Astrocyte (in vitro differentiated cells and primary cell): ENCODE data around the gene RALB. TPM values are rescaled to one million over a fixed set of nuclear protein-coding genes. Genes with fewer than 3 reads are reported as not detected.
"Not testable (repeated sequence)": the region's sequence is repeated elsewhere in the genome, so short reads cannot be mapped to it uniquely, and the experiment has no call there.

Experiments
- DNase-seq: peaks from one replicate; pipeline ENCODE4 v3.0.0-alpha.2; 2010; ENCODE audit warnings: low read depth
- FAIRE-seq: peaks from 2 replicates; lab custom pipeline; 2011; peaks lifted over from hg19 to GRCh38; lab: Jason Lieb, UNC
- H2AFZ ChIP-seq: 2 replicates; pipeline ENCODE4 v1.6.0; 2012; ENCODE audit warnings: low read depth, low read length, inconsistent platforms
- H3K27ac ChIP-seq: 2 replicates; pipeline ENCODE4 v1.5.1; 2011; ENCODE audit warnings: low read depth, low read length, inconsistent platforms
- H3K27me3 ChIP-seq: 2 replicates; pipeline ENCODE4 v1.6.0; 2011; ENCODE audit warnings: low read length, inconsistent platforms; ENCODE audit not compliant: insufficient read depth
- H3K36me3 ChIP-seq: 2 replicates; pipeline ENCODE4 v1.5.1; 2011; ENCODE audit warnings: low read length, inconsistent platforms; ENCODE audit not compliant: insufficient read depth
- H3K4me1 ChIP-seq: 2 replicates; pipeline ENCODE4 v1.5.1; 2011; ENCODE audit warnings: low read length, inconsistent platforms; ENCODE audit not compliant: insufficient read depth
- H3K4me2 ChIP-seq: 2 replicates; pipeline ENCODE4 v1.6.0; 2012; ENCODE audit warnings: low read length, inconsistent platforms
- H3K4me3 ChIP-seq: 2 replicates; pipeline ENCODE4 v1.5.1; 2011; ENCODE audit warnings: low read depth, mild to moderate bottlenecking, low read length, inconsistent platforms; ENCODE audit not compliant: insufficient read depth
- H3K79me2 ChIP-seq: 2 replicates; pipeline ENCODE4 v1.6.0; 2012; ENCODE audit warnings: mild to moderate bottlenecking, low read length, inconsistent platforms; ENCODE audit not compliant: insufficient read depth
- H3K9ac ChIP-seq: 2 replicates; pipeline ENCODE4 v1.6.0; 2012; ENCODE audit warnings: mild to moderate bottlenecking, low read length, inconsistent platforms
- H3K9me3 ChIP-seq: 2 replicates; pipeline ENCODE4 v1.5.1; 2012; ENCODE audit warnings: low read depth, mild to moderate bottlenecking, low read length, inconsistent platforms; ENCODE audit not compliant: insufficient read depth
- H4K20me1 ChIP-seq: 2 replicates; pipeline ENCODE4 v1.6.0; 2012; ENCODE audit warnings: low read length, inconsistent platforms; ENCODE audit not compliant: insufficient read depth
- H3K27ac Mint-ChIP-seq: one replicate; pipeline ENCODE4 v1.8.0; 2021; ENCODE audit warnings: mild to moderate bottlenecking, mixed read lengths; ENCODE audit not compliant: unreplicated experiment
- H3K27me3 Mint-ChIP-seq: one replicate; pipeline ENCODE4 v1.8.0; 2021; ENCODE audit warnings: low read depth, mixed read lengths; ENCODE audit not compliant: unreplicated experiment
- H3K36me3 Mint-ChIP-seq: one replicate; pipeline ENCODE4 v1.8.0; 2021; ENCODE audit warnings: low read depth, mixed read lengths; ENCODE audit not compliant: unreplicated experiment
- H3K4me1 Mint-ChIP-seq: one replicate; pipeline ENCODE4 v1.8.0; 2021; ENCODE audit warnings: low read depth, mixed read lengths; ENCODE audit not compliant: unreplicated experiment
- H3K4me3 Mint-ChIP-seq: one replicate; pipeline ENCODE4 v1.8.0; 2021; ENCODE audit warnings: mild to moderate bottlenecking, moderate library complexity, mixed read lengths; ENCODE audit not compliant: unreplicated experiment
- H3K9me3 Mint-ChIP-seq: one replicate; pipeline ENCODE4 v1.8.0; 2021; ENCODE audit warnings: mild to moderate bottlenecking, mixed read lengths; ENCODE audit not compliant: unreplicated experiment
- EZH2 ChIP-seq: IDR thresholded peaks from 2 replicates; pipeline ENCODE4 v1.6.1; 2012; ENCODE audit warnings: mild to moderate bottlenecking, low read length, inconsistent platforms; ENCODE audit not compliant: insufficient read depth
- total RNA-seq: library from RNA; stranded (reverse); gene quantifications from 2 replicates; pipeline ENCODE4 v1.2.1, GENCODE V29; 2021
- TF ChIP-seq, protein P1 (sequence below): IDR thresholded peaks from 2 replicates; pipeline ENCODE4 v1.5.1; 2011; ENCODE audit warnings: low read depth, mild to moderate bottlenecking, inconsistent platforms, low read length, moderate library complexity; ENCODE audit not compliant: insufficient read depth

Gene RALB
- total RNA-seq, 1 donor from 2014 or later, result 44.5 TPM

DNA sequence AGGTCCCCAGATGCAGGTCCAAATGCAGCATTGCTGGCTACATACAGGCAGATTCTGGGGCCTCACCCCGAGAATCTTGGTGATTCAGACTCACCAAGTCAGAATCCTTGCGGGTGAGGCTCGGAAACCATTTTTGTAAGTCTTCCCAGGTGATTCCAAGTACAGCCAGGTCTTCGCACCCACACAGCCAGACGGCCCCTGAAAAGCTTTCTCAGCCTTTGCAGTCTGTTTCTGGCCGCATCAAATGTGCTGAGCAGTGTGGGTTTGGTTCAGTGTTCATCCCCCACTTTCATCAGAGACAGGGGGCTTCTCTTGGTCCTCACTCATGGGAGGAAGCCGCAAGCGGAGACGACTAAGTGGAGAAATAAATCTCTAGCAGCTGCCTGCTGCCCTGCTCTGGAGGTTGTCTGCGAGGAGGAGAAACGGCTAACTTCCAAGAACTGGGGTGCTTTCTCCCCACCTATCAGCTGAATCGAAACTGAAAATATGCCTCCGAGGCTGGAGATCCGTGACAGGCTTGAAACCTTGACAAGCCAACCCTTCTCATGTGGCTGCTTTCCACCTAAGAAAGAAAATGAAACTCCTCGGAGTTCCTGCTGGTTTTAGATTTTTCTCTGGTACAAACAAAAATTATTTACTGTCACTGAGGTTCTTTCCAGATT lies 20.5 kb upstream of the RALB start:
- FAIRE-seq (no peak), DNase-seq (no peak)

DNA sequence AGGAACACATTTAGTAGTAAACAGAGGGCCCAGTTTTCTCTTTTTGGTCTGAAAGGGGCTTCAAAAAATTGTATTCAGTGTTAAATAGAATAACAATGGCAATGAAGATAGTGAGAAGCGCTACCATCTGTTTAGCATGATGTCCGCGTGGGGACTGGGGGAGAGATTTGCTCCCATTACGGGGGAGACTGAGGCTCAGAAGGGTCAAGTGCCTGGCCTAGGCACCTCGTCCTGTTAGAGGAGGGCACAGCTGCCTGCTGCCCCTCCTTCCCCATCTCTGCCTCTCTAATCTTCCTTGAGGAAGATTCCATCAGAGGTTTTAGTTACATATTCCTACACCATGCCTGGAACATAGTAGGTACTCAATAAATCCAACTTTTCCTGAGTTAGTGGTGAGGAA lies 19.4 kb upstream of the RALB start:
- Histone ChIP-seq H3K36me3 (no peaks in the 10 kb centered on the region), H3K27ac (no peak overlapping the region), H3K4me2 (no peak overlapping the region), H3K4me1 (peaks cover 16% of the 10 kb centered on the region), H4K20me1 (no peaks in the 10 kb centered on the region), H2AFZ (no peak overlapping the region), H3K27me3 (no peaks in the 10 kb centered on the region), H3K9ac (no peak overlapping the region), H3K4me3 (no peak overlapping the region), H3K79me2 (no peaks in the 10 kb centered on the region), H3K9me3 (no peaks in the 10 kb centered on the region)
- no peak overlapping the region for H3K27ac Mint-ChIP-seq
- peak; percentile 43 for FAIRE-seq
- H3K27me3 Mint-ChIP-seq, result peaks cover 34% of the 10 kb centered on the region
- no peak for TF ChIP-seq EZH2
- TF ChIP-seq, protein P1, sequence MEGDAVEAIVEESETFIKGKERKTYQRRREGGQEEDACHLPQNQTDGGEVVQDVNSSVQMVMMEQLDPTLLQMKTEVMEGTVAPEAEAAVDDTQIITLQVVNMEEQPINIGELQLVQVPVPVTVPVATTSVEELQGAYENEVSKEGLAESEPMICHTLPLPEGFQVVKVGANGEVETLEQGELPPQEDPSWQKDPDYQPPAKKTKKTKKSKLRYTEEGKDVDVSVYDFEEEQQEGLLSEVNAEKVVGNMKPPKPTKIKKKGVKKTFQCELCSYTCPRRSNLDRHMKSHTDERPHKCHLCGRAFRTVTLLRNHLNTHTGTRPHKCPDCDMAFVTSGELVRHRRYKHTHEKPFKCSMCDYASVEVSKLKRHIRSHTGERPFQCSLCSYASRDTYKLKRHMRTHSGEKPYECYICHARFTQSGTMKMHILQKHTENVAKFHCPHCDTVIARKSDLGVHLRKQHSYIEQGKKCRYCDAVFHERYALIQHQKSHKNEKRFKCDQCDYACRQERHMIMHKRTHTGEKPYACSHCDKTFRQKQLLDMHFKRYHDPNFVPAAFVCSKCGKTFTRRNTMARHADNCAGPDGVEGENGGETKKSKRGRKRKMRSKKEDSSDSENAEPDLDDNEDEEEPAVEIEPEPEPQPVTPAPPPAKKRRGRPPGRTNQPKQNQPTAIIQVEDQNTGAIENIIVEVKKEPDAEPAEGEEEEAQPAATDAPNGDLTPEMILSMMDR, result no peak
- H3K4me1 Mint-ChIP-seq, result peaks cover 12% of the 10 kb centered on the region
- H3K36me3 Mint-ChIP-seq, result no peaks in the 10 kb centered on the region
- H3K9me3 Mint-ChIP-seq, result no peaks in the 10 kb centered on the region
- no peak for DNase-seq
- H3K4me3 Mint-ChIP-seq, result no peak overlapping the region

More for the DNA sequence above, 20.5 kb upstream of the RALB start:
- Mint-ChIP-seq H3K9me3 (no peaks in the 10 kb centered on the region), H3K36me3 (no peaks in the 10 kb centered on the region), H3K4me1 (peaks cover 2% of the 10 kb centered on the region), H3K4me3 (no peak overlapping the region), H3K27me3 (peaks cover 46% of the 10 kb centered on the region), H3K27ac (no peak overlapping the region)
- Histone ChIP-seq H4K20me1 (no peaks in the 10 kb centered on the region), H3K9ac (no peak overlapping the region), H2AFZ (no peak overlapping the region), H3K9me3 (no peaks in the 10 kb centered on the region), H3K27ac (no peak overlapping the region), H3K27me3 (no peaks in the 10 kb centered on the region), H3K4me1 (peaks cover 5% of the 10 kb centered on the region), H3K4me3 (no peak overlapping the region), H3K79me2 (no peaks in the 10 kb centered on the region), H3K4me2 (no peak overlapping the region), H3K36me3 (no peaks in the 10 kb centered on the region)
- TF ChIP-seq, protein P1, result no peak
- TF ChIP-seq EZH2, result no peak

DNA sequence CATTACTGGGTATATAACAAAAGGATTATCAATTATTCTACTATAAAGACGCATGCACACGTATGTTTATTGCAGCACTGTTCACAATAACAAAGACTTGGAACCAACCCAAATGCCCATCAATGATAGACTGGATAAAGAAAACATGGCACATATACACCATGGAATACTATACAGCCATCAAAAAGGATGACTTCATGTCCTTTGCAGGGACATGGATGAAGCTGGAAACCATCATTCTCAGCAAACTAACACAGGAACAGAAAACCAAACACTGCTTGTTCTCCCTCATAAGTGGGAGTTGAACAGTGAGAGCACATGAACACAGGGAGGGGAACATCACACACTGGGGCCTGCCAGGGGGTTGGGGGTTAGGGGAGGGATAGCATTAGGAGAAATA lies 17.5 kb upstream of the RALB start:
- not testable (repeated sequence) for DNase-seq, H3K4me3 ChIP-seq

More for the DNA sequence above, 17.5 kb upstream of the RALB start:
- H3K4me3 Mint-ChIP-seq, H3K27ac ChIP-seq, H3K9me3 ChIP-seq, FAIRE-seq, H4K20me1 ChIP-seq, H3K4me2 ChIP-seq, H3K9me3 Mint-ChIP-seq, H3K27ac Mint-ChIP-seq, H3K9ac ChIP-seq, H2AFZ ChIP-seq, H3K36me3 ChIP-seq, H3K79me2 ChIP-seq, H3K27me3 ChIP-seq, H3K36me3 Mint-ChIP-seq: not testable (repeated sequence)
- peaks cover 35% of the 10 kb centered on the region for H3K4me1 ChIP-seq
- peaks cover 28% of the 10 kb centered on the region for H3K4me1 Mint-ChIP-seq
- peaks cover 22% of the 10 kb centered on the region for H3K27me3 Mint-ChIP-seq
